Glutamatergic neuron (in vitro differentiated cells): ENCODE measurements around the gene MEAK7. TPM values are rescaled to one million over a fixed set of nuclear protein-coding genes. Genes with fewer than 3 reads are reported as not detected.
A peak's percentile ranks its signal among the peaks of the same experiment; 100 is the strongest.
"Not testable (repeated sequence)": the region's sequence is repeated elsewhere in the genome, so short reads cannot be mapped to it uniquely, and the experiment has no call there.

ENCODE experiments used
- DNase-seq: peaks from one replicate; pipeline ENCODE4 v3.0.0; 2022
- H3K27ac Mint-ChIP-seq: one replicate; pipeline ENCODE4 v1.8.0; 2020; ENCODE audit warnings: mild to moderate bottlenecking, mixed read lengths, inconsistent platforms; ENCODE audit not compliant: unreplicated experiment
- H3K27me3 Mint-ChIP-seq: one replicate; pipeline ENCODE4 v1.8.0; 2020; ENCODE audit warnings: mild to moderate bottlenecking, moderate library complexity, mixed read lengths, inconsistent platforms; ENCODE audit not compliant: unreplicated experiment
- H3K36me3 Mint-ChIP-seq: one replicate; pipeline ENCODE4 v1.8.0; 2020; ENCODE audit warnings: mild to moderate bottlenecking, mixed read lengths, inconsistent platforms; ENCODE audit not compliant: unreplicated experiment
- H3K4me1 Mint-ChIP-seq: one replicate; pipeline ENCODE4 v1.8.0; 2020; ENCODE audit warnings: mild to moderate bottlenecking, low read depth, mixed read lengths, inconsistent platforms; ENCODE audit not compliant: unreplicated experiment
- H3K4me3 Mint-ChIP-seq: one replicate; pipeline ENCODE4 v1.8.0; 2020; ENCODE audit warnings: mild to moderate bottlenecking, mixed read lengths, inconsistent platforms; ENCODE audit not compliant: unreplicated experiment
- H3K9me3 Mint-ChIP-seq: one replicate; pipeline ENCODE4 v1.8.0; 2020; ENCODE audit warnings: mild to moderate bottlenecking, moderate library complexity, mixed read lengths, inconsistent platforms; ENCODE audit not compliant: unreplicated experiment
- total RNA-seq: library from RNA; stranded (reverse); fragmentation: NEBNext Ultra II Directional; extraction: Animal tissue kit (Norgen Biotek cat#: 25700); gene quantifications from one replicate; pipeline ENCODE4 v1.2.1, GENCODE V29; 2021; ENCODE audit not compliant: unreplicated experiment
- TF ChIP-seq, protein P1 (sequence below): fragments of 200-600 bp; sonication (generic); IDR thresholded peaks from one replicate; pipeline ENCODE4 v1.5.0; 2021; ENCODE audit not compliant: partially characterized antibody, unreplicated experiment

MEAK7 gene
- total RNA-seq, 1 donor from 2014 or later, result 44.8 TPM

DNA sequence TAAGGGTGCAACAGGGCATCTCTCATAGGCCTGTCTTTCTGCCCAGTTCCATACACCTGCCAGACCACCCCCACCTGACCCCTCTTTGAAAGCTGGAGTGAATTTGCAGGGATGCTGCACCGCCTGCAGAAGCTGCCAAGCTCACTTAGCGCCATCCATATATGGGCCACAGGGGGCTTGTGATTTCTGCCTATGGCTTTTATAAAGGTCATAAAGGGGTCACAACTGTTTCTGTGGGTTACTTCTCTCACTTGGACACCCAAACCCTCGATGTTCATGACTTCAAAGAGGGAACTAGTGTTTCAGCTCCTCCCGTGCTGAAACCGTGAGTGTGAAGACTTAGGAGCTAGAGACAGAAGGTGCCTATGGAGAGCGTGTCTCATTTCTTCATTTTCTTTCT lies 23.9 kb upstream of the MEAK7 start:
- no peak for DNase-seq
- H3K36me3 Mint-ChIP-seq, result peaks cover 7% of the 10 kb centered on the region
- peaks cover 1% of the 10 kb centered on the region for H3K27me3 Mint-ChIP-seq
- H3K4me3 Mint-ChIP-seq, result no peak overlapping the region
- H3K4me1 Mint-ChIP-seq, result peaks cover 26% of the 10 kb centered on the region
- H3K9me3 Mint-ChIP-seq, result peaks cover 11% of the 10 kb centered on the region
- no peak overlapping the region for H3K27ac Mint-ChIP-seq
- TF ChIP-seq, protein P1, sequence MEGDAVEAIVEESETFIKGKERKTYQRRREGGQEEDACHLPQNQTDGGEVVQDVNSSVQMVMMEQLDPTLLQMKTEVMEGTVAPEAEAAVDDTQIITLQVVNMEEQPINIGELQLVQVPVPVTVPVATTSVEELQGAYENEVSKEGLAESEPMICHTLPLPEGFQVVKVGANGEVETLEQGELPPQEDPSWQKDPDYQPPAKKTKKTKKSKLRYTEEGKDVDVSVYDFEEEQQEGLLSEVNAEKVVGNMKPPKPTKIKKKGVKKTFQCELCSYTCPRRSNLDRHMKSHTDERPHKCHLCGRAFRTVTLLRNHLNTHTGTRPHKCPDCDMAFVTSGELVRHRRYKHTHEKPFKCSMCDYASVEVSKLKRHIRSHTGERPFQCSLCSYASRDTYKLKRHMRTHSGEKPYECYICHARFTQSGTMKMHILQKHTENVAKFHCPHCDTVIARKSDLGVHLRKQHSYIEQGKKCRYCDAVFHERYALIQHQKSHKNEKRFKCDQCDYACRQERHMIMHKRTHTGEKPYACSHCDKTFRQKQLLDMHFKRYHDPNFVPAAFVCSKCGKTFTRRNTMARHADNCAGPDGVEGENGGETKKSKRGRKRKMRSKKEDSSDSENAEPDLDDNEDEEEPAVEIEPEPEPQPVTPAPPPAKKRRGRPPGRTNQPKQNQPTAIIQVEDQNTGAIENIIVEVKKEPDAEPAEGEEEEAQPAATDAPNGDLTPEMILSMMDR, result no peak

DNA sequence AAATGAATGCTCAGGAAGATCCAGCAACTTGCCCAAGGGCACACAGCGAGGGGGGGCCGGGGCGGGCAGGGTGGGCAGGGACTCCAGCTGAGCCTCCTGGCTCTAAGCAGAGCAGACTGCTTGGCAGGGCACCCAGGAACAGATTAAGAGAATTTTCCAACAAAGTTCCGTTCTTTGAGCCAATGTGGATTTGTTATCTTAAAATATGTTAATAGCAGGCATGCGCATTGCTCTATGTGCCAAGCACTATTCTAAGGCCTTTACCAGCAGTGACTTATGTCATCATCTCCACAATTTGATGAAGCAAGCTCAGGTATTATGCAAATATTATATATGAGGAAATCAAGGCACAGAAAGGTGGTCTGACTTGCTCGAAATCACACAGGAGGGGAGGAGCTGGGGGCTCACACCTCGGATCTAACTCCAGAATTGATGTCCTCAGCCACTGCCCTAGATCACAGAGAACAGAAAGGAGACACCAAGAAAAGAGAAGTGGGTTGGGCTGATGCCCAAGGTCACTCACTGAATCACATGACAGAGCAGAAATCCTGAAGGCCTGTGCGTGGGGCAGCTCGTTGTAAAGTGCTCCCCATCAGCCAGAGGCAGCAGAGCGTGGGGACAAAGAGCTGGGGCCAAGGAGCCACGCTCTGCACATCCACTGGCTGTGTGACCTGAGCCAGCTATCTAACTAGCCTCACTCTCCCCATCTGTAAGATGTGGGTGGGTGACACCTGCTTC lies 23.2 kb upstream of the MEAK7 start:
- H3K4me1 Mint-ChIP-seq, result peaks cover 23% of the 10 kb centered on the region
- DNase-seq, result no peak
- TF ChIP-seq, protein P1, result no peak
- peak overlapping the region; percentile 74 for H3K27ac Mint-ChIP-seq
- H3K9me3 Mint-ChIP-seq, result peaks cover 13% of the 10 kb centered on the region
- H3K27me3 Mint-ChIP-seq, result peaks cover 3% of the 10 kb centered on the region
- H3K4me3 Mint-ChIP-seq, result no peak overlapping the region
- peaks cover 12% of the 10 kb centered on the region for H3K36me3 Mint-ChIP-seq

DNA sequence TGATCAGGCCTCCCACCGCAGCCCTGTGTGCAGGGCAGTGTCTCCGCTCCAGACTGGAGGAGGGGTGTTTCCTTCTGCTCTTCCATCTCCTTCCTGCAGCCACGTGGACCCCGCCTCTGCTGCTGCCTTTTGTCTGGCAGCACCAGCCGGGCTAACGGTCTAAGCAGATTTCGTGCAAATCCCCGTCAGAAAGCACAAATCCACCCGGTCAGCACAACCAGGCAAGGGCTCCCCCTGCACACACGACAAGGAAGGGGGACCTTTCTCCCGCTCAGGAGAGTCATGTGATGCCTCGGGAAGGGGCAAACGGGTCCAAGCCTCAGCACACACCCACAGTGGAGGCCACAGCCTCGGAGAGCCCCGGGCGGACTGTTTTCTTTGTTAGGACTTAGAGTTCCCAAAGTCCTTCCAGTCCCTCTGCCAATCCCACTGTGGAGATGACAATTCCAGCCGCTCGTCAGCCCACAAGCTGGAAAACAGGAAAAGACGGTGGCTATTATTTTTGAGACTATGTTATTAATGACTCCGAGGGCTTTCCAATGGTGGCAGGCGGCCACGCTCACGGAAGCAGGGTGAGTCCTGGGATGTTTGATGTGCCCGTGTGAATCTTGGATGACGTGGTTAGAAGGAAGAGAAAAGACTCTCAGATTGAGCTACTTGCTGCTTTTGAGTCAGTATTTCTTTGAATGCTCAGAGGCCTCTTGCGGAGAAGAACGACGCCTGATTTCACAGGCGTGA lies 22.5 kb upstream of the MEAK7 start:
- peaks cover 13% of the 10 kb centered on the region for H3K36me3 Mint-ChIP-seq
- H3K4me3 Mint-ChIP-seq, result no peak overlapping the region
- peaks cover 3% of the 10 kb centered on the region for H3K27me3 Mint-ChIP-seq
- peaks cover 11% of the 10 kb centered on the region for H3K9me3 Mint-ChIP-seq
- TF ChIP-seq, protein P1, result no peak
- peak; percentile 51 for DNase-seq
- peak overlapping the region; percentile 74 for H3K27ac Mint-ChIP-seq
- H3K4me1 Mint-ChIP-seq, result peaks cover 15% of the 10 kb centered on the region

DNA sequence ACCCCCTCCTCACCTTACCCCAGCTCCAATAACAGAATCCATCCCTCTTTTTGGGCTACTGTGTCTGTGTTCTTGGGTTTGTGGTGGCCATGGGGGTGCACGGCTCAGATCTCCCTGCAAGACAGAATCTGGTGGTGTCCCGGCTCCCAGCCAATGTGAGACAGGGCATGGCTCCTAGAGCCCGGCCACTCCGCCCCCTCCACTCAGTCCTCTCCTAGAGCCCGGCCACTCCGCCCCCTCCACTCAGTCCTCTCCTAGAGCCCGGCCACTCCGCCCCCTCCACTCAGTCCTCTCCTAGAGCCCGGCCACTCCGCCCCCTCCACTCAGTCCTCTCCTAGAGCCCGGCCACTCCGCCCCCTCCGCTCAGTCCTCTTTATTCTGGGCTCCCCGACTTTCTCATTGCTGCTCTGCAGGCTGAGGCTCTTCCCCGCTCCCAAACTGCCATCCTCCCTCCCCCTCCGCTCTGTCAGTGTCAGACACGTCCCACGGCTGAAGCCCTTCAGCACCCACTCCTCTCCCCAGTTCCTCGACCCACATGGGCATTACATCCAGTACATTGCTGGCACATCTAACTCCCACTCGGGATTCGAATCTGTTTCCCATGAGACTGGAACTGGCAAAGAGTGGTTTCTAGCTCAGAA lies 20.6 kb upstream of the MEAK7 start:
- Mint-ChIP-seq H3K4me1 (peaks cover 17% of the 10 kb centered on the region), H3K36me3 (peaks cover 13% of the 10 kb centered on the region), H3K9me3 (peaks cover 13% of the 10 kb centered on the region), H3K27ac (peak overlapping the region; percentile 67)
- DNase-seq, H3K27me3 Mint-ChIP-seq, H3K4me3 Mint-ChIP-seq: not testable (repeated sequence)

DNA sequence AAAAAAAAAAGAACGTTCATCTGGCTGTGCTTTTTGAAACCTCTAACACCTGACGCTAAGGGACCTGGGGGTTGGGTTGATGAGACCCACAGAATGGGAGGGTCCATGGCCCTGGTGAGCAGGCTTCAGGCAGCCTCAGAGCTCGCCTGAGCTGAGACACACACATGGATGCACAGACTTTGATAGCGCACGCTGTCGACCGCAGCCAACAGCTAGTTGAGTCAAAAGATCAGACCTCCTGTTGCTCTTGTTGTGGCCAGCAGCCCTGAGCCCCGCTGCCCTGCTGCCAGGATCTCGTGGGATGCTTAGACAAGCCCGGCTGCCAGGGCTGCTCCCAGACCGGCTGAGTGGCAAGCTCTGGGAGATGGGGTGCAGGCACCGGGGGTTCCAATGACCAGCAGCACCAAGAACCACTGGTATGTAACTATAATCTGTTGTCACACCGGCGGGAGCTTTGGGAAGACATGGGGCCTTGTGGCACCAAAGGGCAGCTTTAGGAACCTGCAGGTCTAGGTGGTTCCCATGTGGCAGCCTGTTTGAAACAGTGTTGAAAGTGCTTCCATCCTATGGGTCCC lies 20.0 kb upstream of the MEAK7 start:
- no peak for DNase-seq
- peaks cover 22% of the 10 kb centered on the region for H3K4me1 Mint-ChIP-seq
- H3K27ac Mint-ChIP-seq, result no peak overlapping the region
- peaks cover 13% of the 10 kb centered on the region for H3K9me3 Mint-ChIP-seq
- TF ChIP-seq, protein P1, result no peak
- H3K36me3 Mint-ChIP-seq, result peaks cover 11% of the 10 kb centered on the region
- peaks cover 4% of the 10 kb centered on the region for H3K27me3 Mint-ChIP-seq
- H3K4me3 Mint-ChIP-seq, result no peak overlapping the region
